Adrenal gland (tissue), 12 donors: ENCODE measurements around the gene EDN2. TPM values are rescaled to one million over a fixed set of nuclear protein-coding genes. Genes with fewer than 3 reads are reported as not detected.
A peak's percentile ranks its signal among the peaks of the same experiment; 100 is the strongest.

Experiments
- DNase-seq, 7 donors: peaks; one replicate each; pipeline ENCODE4 v3.0.0-alpha.2; 2019 to 2020
- H3K27ac ChIP-seq, 5 donors: fragments of 200-600 bp; sonication (generic) in 4 of 5; 1 replicate in 3 of 5; 2 replicates in 2 of 5; pipeline versions ENCODE4 v1.5.1 to v1.8.0; 2016 to 2020; ENCODE audit warnings: mild to moderate bottlenecking in 1 of 5
- H3K27me3 ChIP-seq: fragments of 200-600 bp; 2 replicates; pipeline ENCODE4 v1.8.0; 2021
- H3K36me3 ChIP-seq, 2 donors: fragments of 200-600 bp; replicated peaks in 1 of 2; 1 replicate in 1 of 2; 2 replicates in 1 of 2; pipeline versions ENCODE4 v1.5.1 to v1.8.0; 2018 to 2022
- H3K4me1 ChIP-seq, 2 donors: fragments of 200-600 bp; replicated peaks in 1 of 2; 1 replicate in 1 of 2; 2 replicates in 1 of 2; pipeline versions ENCODE4 v1.5.1 to v1.8.0; 2018 to 2021
- H3K4me3 ChIP-seq, 4 donors: fragments of 200-600 bp; sonication (generic) in 3 of 4; one replicate each; pipeline ENCODE4 v1.5.1; 2016 to 2018
- H3K9me3 ChIP-seq, 3 donors: fragments of 200-600 bp; sonication (generic) in 1 of 3; replicated peaks in 1 of 3; 1 replicate in 2 of 3; 2 replicates in 1 of 3; pipeline versions ENCODE4 v1.5.1 to v1.8.0; 2016 to 2021
- POLR2A ChIP-seq, 2 donors: fragments of 450-650 bp; IDR thresholded peaks; one replicate each; pipeline ENCODE4 v1.6.1; 2017; ENCODE audit warnings: antibody characterized with exemption in 2 of 2, mild to moderate bottlenecking in 2 of 2, moderate library complexity in 1 of 2
- whole genome bisulfite sequencing, 4 donors: extraction: QIAGEN DNeasy Blood & Tissue Kit in 2 of 4; methylation state at CpG; one replicate each; pipeline versions ENCODE4 v1.1.5 to v1.1.7; 2013 to 2017; 5-methylcytosine and 5-hydroxymethylcytosine counted together
- intact Hi-C, 2 donors: fragments of 100-400 bp; cut with DNase I; formaldehyde crosslinking; loops; one replicate each; pipeline versions ENCODE4 v1.14.1 to v1.15.0; 2022 to 2023
- polyA plus RNA-seq, 3 donors: library from polyadenylated mRNA; stranded (reverse); fragments of 200-250 nt in 2 of 3; fragments of 350-450 nt in 1 of 3; fragmentation: Illumina TruSeq in 1 of 3; extraction: RNeasy Lipid Tissue Mini Kit (QIAGEN cat#74804) in 1 of 3; gene quantifications; one replicate each; pipeline ENCODE4 v1.2.3, GENCODE V29; 2013 to 2014
- total RNA-seq, 9 donors: library from RNA; depleted of rRNA in 4 of 9; stranded (reverse); fragments of >200 nt in 4 of 9; fragments of 120-200 nt in 1 of 9; fragmentation: NEBNext Ultra II Directional in 1 of 9; extraction: Animal tissue kit (Norgen Biotek cat#: 25700) in 1 of 9; gene quantifications; one replicate each; pipeline versions ENCODE4 v1.1.0 to v1.2.4, GENCODE V29; 2013 to 2023
- TF ChIP-seq, protein P1 (sequence below), 6 experiments: fragments of 450-650 bp in 4 of 6; fragments of 200-600 bp in 2 of 6; sonication (generic) in 1 of 6; IDR thresholded peaks; 1 replicate in 5 of 6; 2 replicates in 1 of 6; pipeline versions ENCODE4 v1.5.1 to v1.8.0; 2016 to 2021; ENCODE audit warnings: antibody characterized with exemption in 6 of 6, mild to moderate bottlenecking in 2 of 6, moderate library complexity in 1 of 6
- donor health status: healthy with polysubstance abuse.
- donor health status: Bipolar disorder and iron deficiency.
- donor health status: DM: yes; HTN: yes; CAD: no.
- donor health status: DM: no; HTN: no; CAD: no.
- donor health status: DM: no; HTN: no; CAD: no.
- donor health status: DM: yes; HTN: yes; CAD: no.

EDN2 gene
- total and polyA plus RNA-seq, 12 donors: 0.07 to 0.39 TPM; not detected in 10

DNA sequence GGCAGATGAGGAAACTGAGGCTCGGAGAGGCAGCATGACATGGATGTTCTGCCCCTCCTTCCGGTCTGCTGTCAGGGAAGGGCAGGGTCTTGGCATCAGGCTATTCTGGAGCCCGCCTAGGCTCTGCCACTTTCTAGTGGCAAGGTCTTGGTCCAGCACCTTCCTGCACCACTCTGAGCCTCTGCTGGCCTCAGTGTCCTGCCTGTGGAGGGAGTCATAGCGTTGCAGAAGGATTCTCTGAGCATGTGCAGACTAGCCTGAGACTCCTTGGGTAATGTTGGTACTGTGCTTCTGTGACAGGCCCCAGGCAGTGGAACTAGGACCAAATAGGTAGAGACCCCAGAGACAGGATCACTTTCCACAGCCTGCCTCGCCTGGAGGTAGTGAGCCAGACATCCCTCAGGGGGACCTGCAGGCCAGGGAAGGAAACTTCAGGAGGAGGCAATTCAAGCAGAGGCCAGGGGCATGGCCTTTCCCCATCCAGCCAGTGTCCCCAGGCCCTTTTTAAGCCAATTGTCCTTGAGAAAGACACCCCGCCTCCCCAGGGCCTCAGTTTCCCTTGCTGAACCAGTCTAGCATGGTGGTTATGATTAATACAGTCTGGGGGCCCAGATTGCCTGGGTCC is 10.6 kb downstream of the EDN2 start:
- no peak overlapping the region for H3K4me3 ChIP-seq
- H3K9me3 ChIP-seq: no peaks in the 10 kb centered on the region
- peaks cover 33 to 43% of the 10 kb centered on the region in 2 donors for H3K4me1 ChIP-seq
- 82 to 89% (median 86%) methylated on average over 5 to 6 of the region's 6 CpGs for WGBS, 4 donors
- no peak for TF ChIP-seq POLR2A (IDR thresholded peaks at IDR 0.05)
- TF ChIP-seq, protein P1, sequence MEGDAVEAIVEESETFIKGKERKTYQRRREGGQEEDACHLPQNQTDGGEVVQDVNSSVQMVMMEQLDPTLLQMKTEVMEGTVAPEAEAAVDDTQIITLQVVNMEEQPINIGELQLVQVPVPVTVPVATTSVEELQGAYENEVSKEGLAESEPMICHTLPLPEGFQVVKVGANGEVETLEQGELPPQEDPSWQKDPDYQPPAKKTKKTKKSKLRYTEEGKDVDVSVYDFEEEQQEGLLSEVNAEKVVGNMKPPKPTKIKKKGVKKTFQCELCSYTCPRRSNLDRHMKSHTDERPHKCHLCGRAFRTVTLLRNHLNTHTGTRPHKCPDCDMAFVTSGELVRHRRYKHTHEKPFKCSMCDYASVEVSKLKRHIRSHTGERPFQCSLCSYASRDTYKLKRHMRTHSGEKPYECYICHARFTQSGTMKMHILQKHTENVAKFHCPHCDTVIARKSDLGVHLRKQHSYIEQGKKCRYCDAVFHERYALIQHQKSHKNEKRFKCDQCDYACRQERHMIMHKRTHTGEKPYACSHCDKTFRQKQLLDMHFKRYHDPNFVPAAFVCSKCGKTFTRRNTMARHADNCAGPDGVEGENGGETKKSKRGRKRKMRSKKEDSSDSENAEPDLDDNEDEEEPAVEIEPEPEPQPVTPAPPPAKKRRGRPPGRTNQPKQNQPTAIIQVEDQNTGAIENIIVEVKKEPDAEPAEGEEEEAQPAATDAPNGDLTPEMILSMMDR (IDR thresholded peaks at IDR 0.05): no peak
- no peaks in the 10 kb centered on the region for H3K27me3 ChIP-seq
- H3K27ac ChIP-seq: peak overlapping the region in 4 of 5 donors; percentile 60 to 87 (median 70)
- DNase-seq: peak in 1 of 7 donors; percentile 45
- no peaks in the 10 kb centered on the region for H3K36me3 ChIP-seq
- intact Hi-C loops: no loop called here

DNA sequence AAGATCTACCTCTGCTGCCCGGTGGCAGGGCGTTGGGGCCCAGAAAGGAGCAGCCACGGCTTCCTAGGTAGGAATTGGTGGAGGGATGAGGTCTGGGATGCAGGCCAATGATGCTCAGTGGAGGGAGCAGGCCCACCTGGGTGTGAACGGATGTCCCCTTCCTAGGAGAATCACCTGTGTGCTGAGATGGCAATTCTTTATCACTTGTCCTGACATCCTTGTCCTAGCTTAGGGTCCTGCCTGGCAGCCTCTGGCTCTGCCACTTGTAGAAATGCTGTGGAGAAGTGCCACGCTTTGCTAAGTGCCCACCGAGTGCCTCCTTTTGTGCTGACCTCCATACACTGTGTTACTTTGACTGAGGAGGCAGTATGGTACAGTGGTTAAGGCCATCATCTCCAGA is 12.8 kb downstream of the EDN2 start:
- H3K27ac ChIP-seq: no peak overlapping the region
- no peak for DNase-seq
- intact Hi-C loops: no loop called here
- H3K36me3 ChIP-seq: no peaks in the 10 kb centered on the region
- TF ChIP-seq POLR2A (IDR thresholded peaks at IDR 0.05): no peak
- no peaks in the 10 kb centered on the region for H3K27me3 ChIP-seq
- 78 to 91% (median 84%) methylated on average over 5 to 6 of the region's 6 CpGs for WGBS, 4 donors
- peaks cover 24 to 33% of the 10 kb centered on the region in 2 donors for H3K4me1 ChIP-seq
- H3K4me3 ChIP-seq: no peak overlapping the region
- H3K9me3 ChIP-seq: no peaks in the 10 kb centered on the region

- no peaks in the 10 kb centered on the region for H3K27me3 ChIP-seq
- intact Hi-C loops: no loop called here
- no peaks in the 10 kb centered on the region for H3K9me3 ChIP-seq
- WGBS, 4 donors: 65 to 72% (median 68%) methylated on average over 5 of the region's 5 CpGs
- H3K4me1 ChIP-seq: peaks cover 10 to 13% of the 10 kb centered on the region in 2 donors
- no peaks in the 10 kb centered on the region for H3K36me3 ChIP-seq
- DNase-seq: no peak
- no peak overlapping the region for H3K4me3 ChIP-seq
- no peak overlapping the region for H3K27ac ChIP-seq
- TF ChIP-seq POLR2A (IDR thresholded peaks at IDR 0.05): no peak
- TF ChIP-seq, protein P1 (IDR thresholded peaks at IDR 0.05): no peak
Observed at GRCh38 chr1:41469706-41470105, 14.8 kb downstream of the EDN2 start.

- no peak for DNase-seq
- no peak overlapping the region for H3K27ac ChIP-seq
- intact Hi-C loops: no loop called here
- no peaks in the 10 kb centered on the region for H3K4me1 ChIP-seq
- no peaks in the 10 kb centered on the region for H3K36me3 ChIP-seq
- TF ChIP-seq, protein P1 (IDR thresholded peaks at IDR 0.05): no peak
- no peak for TF ChIP-seq POLR2A (IDR thresholded peaks at IDR 0.05)
- H3K4me3 ChIP-seq: no peak overlapping the region
- 82 to 89% (median 84%) methylated on average over 8 to 12 of the region's 12 CpGs for WGBS, 4 donors
- no peaks in the 10 kb centered on the region for H3K9me3 ChIP-seq
- no peaks in the 10 kb centered on the region for H3K27me3 ChIP-seq
Observed at GRCh38 chr1:41468122-41468762, 16.2 kb downstream of the EDN2 start.
